HG03066 (cell line): Measurements from ENCODE around the gene PLTP.
A peak's percentile ranks its signal among the peaks of the same experiment; 100 is the strongest.
"Not testable (repeated sequence)": the region's sequence is repeated elsewhere in the genome, so short reads cannot be mapped to it uniquely, and the experiment has no call there.

Experiments
- ATAC-seq: cut with Tn5 transposase; IDR thresholded peaks from one replicate; pipeline ENCODE4 v1.9.1; 2021; ENCODE audit warnings: low read depth; ENCODE audit not compliant: unreplicated experiment

PLTP gene

DNA sequence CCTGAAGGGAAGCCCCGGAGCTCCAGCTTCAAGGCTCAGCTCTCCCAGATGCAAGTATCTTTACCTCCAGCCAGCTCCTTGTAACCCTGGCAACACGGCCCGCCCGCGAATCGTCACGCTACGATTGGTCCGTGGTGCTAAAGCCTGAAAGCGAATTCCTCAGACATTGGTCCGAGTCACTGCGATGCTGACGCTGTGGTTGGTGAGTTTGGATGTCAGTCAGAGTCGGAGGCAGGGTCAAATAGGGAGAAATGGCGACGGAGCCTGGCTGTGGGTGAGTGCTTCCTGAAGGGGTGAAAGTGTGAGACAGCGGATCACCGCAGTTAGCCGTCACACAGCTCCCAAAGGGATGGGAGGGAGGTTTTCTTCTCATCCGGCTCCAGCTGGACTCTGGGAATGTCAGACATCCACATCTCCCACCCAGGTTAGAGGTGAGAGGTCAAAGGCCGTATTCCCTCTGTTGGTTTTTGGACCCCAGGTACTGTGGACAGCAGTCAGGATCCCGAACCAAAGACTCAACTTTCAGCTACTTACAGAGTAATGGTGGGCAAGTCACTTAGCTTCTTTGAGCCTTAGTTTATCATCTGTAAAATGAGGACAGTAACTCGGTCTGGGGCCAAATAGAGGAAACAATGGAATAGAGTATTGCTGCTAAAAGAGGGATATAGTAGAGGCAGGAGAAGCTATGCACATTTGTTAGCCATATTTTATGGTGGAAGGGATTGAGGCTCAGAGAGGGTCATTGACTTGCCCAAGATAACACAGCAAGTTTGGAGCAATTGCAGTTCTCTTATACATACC lies 30.8 kb downstream of the PLTP start, which contains the start of gene ZSWIM1:
ZSWIM1 (plus strand) TSS at position 240 of the 801 bp plus-strand sequence. CDS start 1,366 bp downstream, outside the sequence.
- peak; percentile 98 for ATAC-seq

DNA sequence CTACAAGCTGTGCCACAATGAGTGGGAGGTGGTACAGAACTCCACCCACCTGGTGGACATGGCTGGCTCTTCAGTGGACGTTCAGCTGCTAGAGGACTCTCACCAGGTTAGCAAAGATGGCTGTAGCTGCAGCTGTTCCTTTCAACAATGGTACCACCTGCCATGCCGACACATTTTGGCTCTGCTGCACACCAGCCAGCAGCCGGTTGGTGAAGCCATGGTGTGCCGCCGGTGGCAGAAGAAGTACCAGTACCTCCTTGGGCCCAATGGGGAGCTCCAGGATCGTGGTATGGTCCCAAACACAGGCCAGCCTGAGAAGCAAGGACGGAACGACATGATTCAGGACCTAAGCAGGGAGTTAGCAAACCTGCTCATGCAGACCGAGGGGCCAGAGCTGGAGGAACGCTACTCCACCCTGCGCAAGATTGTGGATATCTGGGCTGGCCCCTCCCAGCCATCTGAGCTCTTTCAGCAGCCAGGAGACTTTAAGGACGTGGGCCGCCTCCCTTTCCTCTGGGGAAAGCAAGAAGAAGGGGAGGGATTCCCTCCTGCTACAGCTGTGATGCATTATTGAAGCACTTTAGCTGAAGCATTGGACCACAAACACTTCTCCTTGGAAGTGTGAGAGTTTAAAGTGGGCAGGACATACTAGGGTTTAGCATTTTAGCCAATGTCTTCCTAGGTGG lies 33.7 kb downstream of the PLTP start:
- no peak for ATAC-seq

DNA sequence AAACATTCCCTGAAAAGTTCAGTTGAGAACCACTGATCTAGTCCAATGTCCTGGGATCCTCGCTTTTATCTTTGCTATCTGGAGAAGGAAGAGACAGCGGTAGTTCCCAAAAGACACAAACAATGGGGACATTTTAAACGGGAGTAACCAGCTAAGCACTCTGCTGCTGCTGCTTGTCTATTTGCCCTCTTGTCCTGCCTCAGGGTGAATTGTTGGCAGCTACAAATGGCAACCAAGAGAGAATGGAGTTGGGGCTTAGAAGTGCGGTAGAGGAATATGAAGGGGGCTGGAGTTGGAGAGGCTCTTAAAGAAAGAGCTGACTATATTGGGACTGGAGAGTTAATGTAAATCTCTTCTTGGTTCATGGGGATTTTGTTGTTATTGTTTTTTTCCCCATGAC lies 37.4 kb downstream of the PLTP start:
- ATAC-seq = no peak

DNA sequence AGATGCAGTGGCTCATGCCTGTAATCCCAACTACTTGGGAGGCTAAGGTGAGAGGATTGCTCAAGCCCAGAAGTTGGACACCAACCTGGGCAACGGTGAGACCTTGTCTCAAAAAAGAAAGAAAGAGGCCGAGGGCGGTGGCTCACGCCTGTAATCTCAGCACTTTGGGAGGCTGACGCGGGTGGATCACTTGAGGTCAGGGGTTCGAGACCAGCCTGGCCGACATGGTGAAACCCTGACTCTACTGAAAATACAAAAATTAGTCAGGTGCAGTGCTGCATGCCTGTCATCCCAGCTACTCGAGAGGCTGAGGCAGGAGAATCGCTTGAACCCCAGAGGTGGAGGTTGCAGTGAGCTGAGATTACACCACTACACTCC lies 37.9 kb downstream of the PLTP start:
- ATAC-seq = not testable (repeated sequence)

DNA sequence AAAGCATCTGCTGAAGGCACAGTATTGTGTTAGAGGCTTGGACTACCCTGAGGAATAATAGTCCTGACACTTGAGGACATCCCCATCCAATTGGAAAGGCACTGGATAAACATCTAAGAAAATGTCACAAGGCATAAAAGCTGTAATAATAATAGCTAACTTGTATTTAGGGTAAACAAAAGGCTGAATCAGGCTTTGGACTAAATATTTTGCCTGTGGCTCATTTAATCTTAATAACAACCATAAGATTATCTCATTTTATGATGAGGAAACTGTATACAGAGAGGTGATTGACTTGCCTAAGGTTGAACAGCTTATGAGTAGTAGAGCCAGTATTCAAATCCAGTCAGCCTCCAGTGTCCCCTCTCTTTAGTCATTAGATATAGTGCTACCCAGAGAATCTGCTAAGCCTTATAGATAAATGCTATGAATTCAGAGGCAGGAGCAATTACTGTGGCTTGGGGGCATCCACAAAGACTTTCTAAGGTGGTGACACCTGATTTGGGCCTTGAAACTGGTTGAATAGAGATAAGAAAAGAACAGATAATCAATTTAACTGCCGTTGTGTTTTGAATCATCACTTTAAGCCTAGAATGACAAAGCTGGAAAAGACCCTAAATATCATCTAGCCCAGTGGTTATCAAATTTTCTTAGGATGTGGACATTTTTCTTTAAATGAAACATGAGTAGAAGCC lies 38.4 kb downstream of the PLTP start:
- no peak for ATAC-seq

DNA sequence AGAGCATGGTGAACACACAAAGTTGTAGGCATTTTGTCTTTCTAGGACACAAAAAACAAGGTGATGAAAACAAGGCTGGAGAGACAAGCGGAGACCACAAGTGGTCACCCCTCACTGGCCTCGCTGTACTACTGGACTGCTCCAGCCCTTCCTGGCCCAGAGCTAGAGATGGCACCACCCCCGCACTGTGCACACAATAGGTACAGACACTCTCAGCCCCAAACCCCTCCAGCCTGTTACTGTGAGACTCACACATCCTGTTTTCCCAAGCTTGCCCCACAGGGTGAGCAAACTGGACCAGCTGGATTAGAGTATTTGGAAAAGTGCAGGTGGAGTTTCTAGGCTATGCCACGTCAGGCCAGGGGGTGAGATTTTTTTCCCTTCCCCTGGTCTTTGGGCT lies 39.3 kb downstream of the PLTP start:
- ATAC-seq = no peak

DNA sequence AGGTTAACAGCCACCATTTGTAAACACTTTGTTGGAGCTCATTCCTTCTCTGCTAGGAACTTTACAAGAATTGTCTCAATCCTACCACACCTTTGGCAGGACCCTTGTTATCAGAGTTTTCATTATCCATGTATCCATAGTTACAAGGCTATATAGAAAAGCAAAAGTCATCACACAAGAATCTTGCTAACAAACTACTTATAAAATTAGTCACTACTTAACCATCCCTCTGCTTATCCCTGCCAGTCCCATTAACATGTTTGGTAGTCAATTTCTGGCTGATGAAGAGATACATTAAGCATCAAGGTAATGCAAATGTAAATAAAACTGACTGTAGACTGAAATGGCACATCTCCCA lies 44.2 kb downstream of the PLTP start:
- ATAC-seq = no peak

DNA sequence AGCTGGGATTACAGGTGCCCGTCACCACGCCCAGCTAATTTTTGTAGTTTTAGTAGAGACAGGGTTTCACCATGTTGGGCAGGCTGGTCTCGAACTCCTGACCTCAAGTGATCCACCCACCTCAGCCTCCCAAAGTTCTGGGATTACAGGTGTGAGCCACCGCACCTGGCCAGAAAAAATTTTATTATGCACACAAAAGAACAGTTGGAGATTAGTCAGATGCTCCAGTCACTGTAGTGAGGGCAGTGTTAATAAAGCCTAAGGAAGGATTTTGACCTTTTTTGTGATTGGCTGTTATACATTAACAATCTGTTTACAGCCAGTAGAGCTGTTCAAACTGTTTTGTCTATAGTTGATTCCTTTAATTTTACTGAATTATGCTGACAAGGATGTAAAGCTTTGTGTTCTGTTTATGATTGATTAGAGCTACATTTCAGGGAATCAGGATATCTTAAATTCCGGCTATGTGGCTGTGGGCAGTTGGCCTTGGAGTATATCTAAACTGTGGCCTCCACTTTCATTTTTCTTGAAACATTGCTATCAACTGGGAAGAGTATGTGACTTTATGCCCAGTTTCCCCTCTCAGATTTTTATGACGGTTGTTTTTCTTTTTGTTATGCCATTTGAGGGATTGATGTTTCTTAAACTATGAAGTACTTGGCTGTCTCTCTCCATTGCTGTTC lies 44.7 kb downstream of the PLTP start:
- no peak for ATAC-seq

DNA sequence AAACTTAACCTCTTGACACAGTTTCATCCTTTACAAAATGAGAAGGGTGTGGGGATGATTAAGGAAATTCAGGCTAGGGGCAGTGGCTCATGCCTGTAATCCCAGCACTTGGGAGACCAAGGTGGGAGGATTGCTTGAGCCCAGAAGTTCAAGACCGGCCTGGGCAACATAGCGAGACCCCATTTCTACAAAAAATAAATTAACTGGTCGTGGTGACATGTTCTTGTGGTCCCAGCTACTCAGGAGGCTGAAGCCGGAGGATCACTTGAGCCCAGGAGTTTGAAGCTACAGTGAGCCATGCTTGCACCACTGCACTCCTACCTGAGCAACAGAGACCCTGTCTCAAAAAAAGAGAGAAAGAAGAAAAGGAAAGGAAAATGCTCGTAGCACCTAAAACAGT lies 45.5 kb downstream of the PLTP start:
- no peak for ATAC-seq

DNA sequence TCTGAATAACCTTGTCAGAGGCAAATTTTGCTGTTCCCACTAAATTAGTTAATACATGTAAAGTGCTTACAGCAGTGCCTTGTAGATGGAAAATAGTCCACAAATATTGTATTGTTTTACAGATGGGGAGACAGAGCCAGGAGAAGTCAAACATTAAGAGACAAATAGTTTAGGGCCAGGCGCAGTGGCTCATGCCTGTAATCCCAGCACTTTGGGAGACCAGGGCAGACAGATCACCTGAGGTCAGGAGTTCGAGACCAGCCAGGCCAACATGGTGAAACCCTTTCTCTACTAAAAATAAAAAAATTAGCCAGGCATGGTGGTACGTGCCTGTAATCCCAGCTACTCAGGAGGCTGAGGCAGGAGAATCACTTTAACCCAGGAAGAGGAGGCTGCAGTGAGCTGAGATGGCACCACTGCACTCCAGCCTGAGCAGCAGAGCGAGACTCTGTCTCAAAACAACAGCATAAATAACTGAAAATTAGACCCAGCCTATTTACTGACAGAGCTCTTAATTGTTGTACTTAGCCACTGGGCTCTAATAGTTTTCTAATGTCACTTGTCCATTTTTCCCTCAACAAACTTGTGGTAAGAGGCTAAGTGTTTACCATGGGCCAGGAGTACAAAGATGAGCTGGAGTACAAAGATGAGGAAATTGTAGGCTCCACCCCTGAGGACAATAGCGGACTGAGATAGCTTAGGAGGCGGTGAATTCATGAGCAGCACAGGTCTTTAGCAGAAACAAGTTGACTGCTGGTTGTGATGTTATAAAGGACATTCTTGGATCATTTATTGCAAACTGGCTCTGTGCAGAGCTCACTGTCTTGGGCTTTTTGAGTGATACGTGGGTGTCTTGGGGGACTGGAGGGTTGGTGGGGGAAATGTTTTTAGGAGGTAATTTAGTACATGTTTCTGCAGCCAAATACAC lies 48.1 kb downstream of the PLTP start:
- ATAC-seq = no peak

DNA sequence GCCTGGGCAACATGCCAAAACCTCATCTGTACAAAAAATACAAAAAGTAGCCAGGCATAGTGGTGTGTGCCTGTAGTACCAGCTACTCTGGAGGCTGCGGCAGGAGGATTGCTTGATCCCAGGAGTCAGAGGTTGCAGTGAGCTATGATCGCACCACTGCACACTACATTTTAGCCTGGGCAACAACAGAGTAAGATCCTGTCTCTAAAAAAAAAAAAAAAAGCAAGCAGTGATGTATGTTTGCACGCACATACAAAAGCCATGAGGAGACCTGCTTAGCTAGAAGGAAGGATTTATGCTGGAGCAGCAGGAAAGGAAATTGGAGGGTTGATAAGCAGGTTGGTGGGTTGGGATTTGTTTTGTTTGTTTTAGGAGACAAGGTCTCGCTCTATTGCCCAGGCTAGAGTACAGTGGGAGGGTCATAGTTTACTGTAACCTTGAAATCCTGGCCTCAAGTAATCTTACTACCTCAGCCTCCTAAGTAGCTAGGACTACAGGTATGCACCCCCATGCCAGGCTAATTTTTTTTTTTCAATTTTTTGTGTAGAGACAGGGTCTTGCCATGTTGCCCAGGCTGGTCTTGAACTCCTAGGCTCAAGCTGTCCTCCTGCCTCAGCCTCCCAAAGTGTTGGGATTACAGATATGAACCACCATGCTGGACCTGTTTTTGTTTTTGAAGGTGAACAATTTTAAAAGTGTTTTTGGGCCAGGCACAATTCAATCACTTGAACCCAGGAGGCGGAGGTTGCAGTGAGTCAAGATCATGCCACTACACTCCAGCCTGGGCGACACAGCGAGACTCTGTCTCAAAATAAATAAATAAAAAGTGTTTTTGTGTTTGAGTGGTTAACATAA lies 50.5 kb downstream of the PLTP start:
- no peak for ATAC-seq

DNA sequence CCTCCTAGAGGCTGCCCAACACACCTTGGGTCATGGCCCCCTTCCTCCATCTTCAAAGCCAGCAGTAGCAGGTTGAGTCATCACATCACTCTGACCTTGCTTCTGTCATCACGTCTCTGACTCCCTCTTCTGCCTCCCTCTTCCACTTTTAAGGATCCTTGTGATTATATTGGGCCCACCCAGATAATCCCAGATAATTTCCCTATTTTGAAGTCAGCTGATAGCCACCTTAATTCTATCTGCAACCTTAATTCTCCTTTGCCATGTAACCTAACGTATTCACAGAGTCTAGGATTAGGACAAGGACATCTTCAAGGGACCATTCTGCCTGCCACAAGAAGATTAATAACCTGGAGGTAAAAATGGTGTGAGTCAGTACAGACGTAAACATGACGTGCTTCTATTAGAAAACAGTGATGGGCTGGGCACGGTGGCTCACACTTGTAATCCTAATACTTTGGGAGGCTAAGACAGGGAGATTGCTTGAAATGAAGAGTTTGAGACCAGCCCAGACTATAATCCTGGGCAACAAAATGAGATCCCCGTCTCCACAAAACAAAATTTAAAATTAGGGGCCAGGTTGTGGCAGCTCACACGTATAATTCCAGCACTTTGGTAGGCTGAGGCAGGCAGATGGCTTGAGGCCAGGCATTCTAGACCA lies 51.3 kb downstream of the PLTP start:
- no peak for ATAC-seq

DNA sequence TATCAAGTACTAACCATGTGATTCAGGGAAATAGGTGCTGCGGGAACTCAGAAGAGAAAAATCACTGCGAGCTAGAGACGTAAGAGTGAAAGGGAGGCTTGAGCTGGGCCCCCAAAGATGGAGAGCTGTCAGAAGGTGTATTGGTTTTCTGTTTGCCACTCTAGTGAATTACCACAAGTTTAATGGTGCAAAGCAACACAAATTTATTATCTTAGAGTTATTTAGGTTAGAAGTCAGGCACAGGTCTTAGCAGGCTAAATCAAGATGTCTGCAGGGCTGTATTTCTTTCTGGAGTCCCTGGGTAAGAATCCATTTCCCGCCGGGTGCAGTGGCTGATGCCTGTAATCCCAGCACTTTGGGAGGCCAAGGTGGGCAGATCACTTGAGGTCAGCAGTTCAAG lies 52.0 kb downstream of the PLTP start:
- ATAC-seq = no peak

DNA sequence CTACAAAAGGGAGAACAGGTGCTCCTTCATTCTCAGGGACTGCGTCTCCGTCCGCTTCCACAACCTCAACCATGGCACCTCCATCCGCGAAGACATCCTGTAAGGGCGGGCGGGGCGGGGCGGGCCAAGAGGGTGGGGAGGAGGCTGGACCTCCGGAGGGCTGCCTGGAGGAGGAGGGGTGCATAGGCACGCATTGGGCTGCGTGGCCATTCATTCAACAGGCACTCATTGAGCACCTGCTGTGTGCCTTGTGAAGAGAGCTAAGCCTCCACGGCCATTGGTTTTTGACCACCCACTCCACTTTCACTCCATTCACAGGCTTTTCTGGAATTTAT lies 54.1 kb downstream of the PLTP start:
- peak; percentile 27 for ATAC-seq

DNA sequence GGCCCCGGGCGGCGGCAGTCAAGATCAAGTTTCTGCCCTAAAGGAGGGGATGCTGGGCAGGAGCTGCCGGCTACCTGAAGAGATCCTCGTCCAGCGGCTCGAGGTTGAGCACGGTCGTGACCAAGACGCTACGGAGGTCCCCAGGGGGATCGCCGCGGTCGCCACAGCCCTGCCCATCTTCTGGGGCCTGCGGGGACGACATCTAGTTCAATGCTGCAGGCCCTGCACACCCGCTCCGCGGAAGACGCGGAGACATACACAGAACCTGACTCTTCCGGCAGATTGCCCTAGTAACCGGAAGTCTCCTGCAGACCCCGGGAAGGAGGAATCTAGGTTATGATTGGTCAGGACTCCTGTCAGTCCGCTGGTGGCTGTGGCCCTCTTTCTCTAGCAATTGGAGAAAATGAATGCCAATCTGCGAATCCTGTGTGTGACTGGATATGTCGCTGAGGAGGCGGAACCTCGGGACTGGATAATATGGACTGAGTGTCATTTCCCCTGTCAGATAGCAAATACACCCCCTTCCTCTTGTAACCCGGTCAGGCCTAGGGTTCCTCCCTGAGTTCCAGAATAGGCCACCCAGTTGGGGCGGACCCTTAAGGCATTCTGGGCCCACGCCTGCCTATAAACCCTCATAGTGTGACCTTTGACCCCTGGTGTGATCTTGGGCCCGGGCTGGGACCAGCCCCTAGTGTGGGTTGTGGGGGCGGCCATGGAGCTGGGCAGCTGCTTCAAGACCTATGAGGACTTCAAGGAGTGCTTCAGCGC lies 54.7 kb downstream of the PLTP start, which contains the start of the genes ACOT8 and ZSWIM3:
ACOT8 (minus strand) TSS at position 279 of the 768 bp plus-strand sequence; CDS start at position 202, 77 bp downstream.
ZSWIM3 (plus strand) TSS at position 501 of the 768 bp plus-strand sequence; CDS start at position 713, 212 bp downstream.
- ATAC-seq = peak; percentile 96

DNA sequence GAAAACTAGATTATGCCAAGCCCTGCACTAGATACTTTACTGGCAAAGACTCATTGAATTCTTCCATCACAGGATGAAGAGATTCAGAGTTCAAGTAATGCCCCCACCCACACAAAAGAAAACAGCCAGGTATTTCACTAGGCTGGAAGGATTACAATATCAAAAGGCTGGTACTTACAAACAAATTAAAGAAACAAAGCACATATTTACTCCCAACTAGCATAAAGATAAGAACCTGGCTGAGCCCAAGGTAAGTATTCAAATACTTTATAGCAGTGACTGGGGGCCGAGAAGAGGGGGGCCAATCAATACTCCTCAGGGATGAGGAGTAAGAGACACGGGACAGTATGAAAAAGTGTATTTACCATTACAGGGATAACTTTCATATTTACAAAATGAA lies 58.5 kb downstream of the PLTP start:
- ATAC-seq = no peak

DNA sequence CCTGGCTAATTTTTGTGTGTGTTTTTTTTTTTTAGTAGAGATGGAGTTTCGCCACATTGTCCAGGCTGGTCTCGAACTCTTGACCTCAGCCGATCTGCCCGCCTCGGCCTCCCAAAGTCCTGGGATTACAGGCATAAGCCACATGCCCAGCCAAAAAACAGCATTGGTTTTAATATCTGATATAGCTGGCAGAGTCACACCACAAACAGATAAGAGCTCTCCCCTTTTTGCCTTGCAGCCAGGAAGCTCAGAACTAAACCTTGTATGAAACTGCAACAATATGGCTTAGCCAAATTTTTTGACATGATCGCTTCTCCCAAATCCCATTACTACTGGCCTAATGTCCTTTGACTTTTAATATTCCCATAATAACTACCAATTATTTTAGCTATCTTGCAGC lies 59.6 kb downstream of the PLTP start:
- no peak for ATAC-seq

DNA sequence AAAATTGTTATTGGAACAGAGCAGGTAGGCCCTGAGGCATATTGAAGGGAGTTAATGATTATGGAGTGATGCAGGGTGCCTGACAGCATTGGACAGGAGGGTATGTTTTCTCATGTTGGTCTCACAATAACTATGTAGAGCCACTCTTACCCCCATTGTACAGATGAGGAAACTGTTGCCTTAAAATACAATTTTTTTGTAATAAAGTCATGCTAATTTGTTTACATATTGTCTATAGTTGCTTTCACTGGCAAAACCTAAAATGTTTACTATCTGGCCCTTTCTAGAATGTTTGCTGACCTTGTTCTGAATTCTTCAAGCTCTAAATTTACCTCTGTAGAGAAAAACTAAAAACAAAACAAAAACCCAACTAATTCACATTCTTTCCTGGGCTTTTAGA lies 60.5 kb downstream of the PLTP start:
- ATAC-seq = no peak
